Dedifferentiated amniotic fluid mesenchymal stem cell (primary cell): Measurements from ENCODE around the gene LAT.
"Not testable (repeated sequence)": the region's sequence is repeated elsewhere in the genome, so short reads cannot be mapped to it uniquely, and the experiment has no call there.

Experiments used
- DNase-seq: peaks from one replicate; pipeline ENCODE4 v3.0.0-alpha.2; 2016; ENCODE audit errors: extremely low spot score

Gene LAT, protein sequence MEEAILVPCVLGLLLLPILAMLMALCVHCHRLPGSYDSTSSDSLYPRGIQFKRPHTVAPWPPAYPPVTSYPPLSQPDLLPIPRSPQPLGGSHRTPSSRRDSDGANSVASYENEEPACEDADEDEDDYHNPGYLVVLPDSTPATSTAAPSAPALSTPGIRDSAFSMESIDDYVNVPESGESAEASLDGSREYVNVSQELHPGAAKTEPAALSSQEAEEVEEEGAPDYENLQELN

DNA sequence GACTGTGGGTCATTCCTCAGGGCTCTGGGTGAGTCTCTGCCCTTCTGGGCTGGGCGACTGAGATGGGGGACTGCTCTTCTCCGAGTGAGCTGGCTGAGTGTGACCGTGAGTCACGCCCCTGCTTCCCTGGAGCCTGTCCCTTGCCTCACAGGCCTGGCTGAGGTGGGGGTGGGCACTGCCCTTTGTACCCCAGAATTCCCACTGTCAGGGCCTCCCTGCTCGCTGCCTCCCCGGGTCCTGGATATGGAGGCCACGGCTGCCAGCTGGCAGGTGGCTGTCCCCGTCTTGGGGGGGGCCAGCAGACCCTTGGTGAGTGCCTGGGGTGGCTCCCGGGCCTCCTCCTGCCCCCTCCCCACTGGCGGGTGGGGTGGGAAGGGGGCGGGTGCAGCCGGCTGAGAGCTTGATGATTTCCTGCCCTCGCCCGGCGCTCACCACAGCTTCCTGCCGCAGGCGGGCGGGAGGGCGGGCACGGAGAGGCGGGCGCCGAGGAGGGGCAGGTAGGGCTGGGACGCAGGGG lies at the start of gene LAT:
LAT (plus strand) TSS at position 434 of the 517 bp plus-strand sequence. CDS start 366 bp downstream, outside the sequence.
- no peak for DNase-seq

DNA sequence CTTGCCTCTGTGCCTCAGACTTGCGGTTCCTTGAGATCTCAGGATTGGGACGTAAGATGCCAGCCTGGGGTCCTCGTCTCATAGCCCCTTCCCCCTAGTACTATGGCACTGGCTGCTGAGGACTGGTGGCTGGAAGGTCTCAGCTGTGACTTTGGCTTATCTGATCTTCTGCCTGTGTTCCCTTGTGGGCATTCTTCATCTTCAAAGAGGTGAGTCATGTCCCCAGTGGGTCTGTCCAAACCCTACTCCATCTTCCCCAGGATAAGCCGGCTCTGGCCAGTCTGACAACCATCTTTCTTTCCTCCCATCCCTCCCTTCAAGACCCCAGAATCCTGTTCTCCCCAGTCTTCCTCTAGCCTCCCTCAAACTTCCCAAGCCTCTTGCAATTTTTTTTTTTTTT lies 49.5 kb upstream of the LAT start:
- DNase-seq, result no peak

DNA sequence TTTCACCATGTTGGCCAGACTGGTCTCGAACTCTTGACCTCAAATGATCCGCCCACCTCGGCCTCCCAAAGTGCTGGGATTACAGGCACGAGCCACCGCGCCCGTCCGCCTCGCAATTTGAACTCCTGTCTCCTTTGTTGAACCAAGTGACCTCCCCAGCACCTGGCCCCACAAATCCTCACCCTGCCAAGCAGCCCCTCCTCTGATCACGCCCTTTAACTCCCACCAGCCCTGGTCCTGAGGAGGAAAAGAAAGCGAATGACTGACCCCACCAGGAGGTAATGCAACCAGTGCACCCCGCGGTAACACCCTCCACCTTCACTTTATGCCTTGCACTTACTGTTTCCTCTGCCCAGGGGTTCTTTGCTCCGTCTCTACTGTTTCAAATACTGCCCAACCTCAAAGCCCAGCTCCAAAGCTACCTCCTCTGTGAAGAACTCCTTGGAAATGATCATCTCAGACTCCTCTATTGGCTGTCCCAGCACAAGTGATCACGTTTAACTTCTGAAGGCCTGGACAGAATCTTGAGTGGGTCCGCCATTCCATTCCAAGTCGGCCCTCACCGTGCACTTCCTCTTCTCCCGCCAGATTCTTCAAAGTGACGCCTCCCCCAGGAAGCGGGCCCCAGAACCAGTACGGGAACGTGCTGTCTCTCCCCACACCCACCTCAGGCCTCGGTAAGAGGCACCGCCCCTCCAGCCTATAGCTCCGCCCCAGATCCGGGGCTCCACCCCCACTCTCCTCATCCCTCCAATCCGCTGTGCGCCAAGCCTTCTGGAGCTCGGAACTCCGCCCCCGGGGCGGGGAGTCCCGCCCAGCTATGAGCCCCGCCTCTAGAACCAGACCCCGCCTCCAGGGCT lies 48.7 kb upstream of the LAT start:
- DNase-seq, result no peak

DNA sequence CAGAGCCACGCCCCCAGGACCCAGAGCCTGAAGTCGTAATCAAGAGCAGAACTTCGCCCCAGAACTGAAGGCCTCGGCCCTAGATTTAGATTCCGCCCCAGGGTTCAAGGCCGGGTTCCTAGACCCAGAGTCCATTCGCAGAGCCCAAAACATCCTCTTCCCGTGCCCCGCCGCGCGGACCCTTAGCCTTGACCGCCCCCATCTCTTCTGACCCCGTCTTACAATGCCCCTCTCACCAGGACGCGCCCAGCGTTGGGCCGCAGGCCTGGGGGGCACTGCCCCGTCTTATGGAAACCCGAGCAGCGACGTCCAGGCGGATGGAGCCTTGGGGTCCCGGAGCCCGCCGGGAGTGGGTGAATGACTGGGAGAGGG lies 48.1 kb upstream of the LAT start:
- DNase-seq, result no peak

DNA sequence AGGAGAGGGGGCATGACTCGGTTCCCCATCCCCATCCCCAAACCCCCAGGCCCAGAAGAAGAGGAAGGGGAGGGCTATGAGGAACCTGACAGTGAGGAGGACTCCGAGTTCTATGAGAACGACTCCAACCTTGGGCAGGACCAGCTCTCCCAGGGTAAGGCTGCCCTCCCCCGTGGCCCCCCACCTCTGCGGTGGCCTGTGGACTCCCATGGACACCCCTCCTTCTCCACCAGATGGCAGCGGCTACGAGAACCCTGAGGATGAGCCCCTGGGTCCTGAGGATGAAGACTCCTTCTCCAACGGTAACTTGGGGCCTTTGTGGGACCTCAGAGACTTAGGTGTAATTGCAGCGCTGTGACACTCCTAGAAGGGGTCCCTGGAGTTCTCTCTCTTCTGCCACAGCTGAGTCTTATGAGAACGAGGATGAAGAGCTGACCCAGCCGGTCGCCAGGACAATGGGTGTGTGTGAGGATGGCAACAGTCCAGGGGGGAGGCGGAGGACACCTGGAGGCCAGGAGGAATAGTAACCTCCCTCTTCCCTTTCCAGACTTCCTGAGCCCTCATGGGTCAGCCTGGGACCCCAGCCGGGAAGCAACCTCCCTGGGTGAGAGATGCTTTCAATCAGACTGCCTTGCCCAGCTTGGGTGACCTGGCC lies 47.5 kb upstream of the LAT start:
- no peak for DNase-seq

DNA sequence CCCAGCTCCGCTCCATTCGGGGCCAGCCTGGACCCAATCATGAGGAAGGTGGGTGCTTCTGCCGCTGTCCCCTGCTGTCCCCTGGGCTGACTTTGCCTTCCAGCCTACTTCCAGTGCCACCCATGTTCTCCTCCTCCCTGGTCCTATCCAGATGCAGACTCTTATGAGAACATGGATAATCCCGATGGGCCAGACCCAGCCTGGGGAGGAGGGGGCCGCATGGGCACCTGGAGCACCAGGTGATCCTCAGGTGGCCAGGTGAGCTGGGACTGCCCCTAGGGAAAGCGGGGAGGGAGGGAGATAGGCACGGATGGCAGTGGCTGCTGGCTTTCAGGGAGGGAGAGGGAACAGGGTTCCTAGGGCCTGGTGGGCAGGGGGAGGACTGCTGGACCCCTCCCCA lies 46.1 kb upstream of the LAT start:
- DNase-seq, result no peak

DNA sequence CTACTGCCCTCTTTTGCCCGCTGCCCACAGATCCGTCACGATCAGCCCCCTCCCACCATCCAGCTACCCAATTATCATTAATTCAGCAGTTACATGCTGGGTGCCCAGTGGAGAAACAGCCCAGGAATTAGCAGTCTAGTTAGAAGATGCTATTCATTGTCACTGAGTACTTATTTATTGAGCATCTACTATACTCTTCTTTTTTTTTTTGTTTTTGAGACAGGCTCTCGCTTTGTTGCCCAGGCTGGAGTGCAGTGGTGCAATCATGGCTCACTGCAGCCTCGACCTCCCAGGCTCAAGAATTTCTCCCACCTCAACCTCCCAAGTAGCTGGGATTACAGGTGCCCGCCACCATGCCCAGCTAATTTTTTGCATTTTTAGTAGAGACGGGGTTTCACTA lies 45.0 kb upstream of the LAT start:
- DNase-seq, result not testable (repeated sequence)

DNA sequence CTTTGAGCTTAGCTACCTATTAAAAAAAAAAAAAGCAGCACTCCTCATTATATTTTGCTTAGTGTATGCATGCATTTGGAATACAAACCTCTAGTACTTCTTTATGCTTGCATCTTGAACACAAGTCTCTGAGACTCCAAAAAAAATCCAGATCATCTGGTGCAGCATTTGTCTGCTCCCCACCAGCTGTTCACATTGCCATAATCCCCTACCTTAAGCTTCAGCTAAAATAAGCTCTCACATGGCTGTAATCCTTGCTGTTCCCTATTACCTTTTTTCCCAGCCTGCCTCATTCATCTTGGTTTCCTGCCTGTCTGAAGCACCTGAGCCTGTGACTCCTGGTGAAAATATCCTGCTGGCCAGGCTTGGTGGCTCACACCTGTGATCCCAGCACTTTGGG lies 41.6 kb upstream of the LAT start:
- DNase-seq, result no peak

DNA sequence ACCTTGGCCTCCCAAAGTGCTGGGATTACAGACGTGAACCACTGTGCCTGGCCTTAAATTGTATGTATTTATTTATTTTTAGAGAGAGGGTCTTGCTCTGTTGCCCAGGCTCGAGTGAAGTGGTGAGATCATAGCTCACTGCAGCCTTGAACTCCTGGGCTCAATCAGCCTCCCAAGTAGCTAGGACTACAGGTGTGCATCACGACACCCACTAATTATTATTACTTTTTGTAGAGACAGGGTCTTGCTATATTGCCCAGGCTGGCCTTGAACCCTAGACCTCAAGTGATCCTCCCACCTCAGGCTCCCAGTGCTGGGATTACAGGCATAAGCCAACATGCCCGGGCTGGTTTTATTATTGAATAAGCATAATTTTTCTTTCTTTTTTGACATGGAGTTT lies 38.2 kb upstream of the LAT start:
- no peak for DNase-seq

DNA sequence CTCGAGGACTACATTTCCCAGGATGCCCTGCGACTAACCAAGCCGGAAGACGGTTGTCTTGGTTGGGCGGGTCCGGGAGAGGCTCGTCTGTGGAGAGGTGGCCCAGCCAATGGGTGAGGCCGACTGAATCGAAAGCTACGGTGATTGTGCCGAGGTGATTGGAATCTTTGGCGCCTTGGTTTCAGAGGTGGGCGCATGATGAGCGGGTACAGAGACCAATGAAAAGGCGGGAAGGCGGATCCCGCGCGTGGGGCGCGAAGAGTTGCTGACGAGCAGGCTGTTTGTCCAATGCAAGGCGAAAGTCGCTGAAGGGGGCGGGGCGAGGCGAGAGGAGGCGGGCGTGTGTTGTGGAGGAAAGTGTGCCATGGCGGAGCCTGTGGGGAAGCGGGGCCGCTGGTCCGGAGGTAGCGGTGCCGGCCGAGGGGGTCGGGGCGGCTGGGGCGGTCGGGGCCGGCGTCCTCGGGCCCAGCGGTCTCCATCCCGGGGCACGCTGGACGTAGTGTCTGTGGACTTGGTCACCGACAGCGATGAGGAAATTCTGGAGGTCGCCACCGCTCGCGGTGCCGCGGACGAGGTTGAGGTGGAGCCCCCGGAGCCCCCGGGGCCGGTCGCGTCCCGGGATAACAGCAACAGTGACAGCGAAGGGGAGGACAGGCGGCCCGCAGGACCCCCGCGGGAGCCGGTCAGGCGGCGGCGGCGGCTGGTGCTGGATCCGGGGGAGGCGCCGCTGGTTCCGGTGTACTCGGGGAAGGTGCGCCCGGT lies 34.0 kb upstream of the LAT start, which contains the start of gene NFATC2IP:
NFATC2IP (plus strand) TSS at position 290 of the 762 bp plus-strand sequence; CDS start at position 365, 75 bp downstream.
- peak; percentile 100 for DNase-seq

DNA sequence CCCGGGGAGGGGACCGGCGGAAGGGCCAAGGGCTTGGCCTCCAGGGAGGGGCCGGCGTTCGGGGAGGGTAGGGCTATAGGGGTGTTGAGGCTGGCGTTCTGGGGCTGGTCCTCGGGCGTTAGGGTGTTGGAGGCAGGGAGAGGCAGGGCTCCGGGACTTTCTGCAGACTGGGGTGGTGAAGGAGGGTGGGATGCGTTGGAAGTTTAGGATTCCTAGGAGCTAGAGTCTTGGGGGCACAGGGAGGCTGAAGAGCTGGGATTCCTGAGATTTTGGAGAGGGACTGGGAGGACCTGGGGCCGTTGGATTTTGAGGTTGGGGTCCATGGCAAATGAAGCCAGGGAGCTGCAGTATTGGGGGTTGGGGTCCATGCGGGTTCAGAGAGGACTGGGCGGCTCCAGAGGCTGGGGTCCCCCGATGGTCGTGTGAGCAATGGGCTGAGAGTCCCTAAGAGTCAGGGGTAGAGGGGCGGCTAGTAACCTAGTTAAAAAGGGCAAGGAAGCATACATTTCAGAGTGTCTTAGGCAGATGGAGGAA lies 33.4 kb upstream of the LAT start:
- no peak for DNase-seq

DNA sequence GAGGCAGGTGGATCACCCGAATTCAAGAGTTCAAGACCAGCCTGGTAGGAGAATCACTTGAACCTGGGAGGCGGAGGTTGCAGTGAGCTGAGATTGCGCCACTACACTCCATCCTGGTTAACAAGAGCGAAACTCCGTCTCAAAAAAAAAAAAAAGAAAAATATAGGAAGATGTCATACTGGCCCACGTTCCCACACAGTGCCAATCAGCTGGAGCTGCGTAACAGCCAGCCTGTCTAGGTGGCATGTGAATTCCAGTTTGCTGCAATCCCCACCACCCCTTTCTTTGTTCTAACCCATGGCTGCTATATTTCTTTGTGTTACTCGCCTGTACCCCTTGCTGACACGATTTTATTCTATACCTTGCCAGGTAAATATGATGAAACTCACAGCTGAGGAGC lies 26.6 kb upstream of the LAT start:
- no peak for DNase-seq

DNA sequence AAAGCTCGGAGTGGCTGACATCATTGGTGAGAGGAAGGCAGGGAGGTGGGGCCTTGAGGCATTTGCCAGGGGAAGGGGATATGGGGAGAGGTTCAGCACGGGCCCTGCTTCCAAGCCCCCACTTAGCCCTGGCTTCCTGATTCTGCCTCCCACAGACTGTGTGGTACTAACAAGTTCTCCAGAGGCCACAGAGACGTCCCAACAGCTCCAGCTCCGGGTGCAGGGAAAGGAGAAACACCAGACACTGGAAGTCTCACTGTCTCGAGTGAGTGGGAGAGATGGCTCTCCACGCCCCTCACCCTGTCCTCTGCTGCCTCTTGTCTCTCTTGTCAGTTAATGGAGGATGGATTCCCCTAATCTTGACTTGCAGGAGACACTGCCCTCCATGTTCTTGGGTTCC lies 26.0 kb upstream of the LAT start:
- no peak for DNase-seq

DNA sequence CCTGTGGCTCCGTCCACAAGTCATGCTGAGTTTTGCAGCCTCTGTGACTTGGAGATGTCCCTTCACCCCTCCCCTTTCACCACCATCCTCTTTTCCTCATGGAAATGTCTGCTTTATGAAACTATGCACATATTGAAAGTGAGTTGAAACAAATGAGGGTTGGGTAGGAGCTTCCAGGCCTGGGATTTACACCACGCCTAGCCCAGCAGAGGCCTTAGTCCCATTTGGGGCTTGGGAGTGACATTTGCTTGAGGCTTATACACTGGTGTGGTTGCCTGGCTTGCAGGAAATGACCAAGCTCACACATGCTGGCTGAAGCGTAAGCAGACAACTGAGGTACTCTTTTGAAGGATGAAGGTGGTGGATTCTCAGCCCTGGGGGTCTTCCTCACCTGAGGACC lies 20.8 kb upstream of the LAT start:
- no peak for DNase-seq

DNA sequence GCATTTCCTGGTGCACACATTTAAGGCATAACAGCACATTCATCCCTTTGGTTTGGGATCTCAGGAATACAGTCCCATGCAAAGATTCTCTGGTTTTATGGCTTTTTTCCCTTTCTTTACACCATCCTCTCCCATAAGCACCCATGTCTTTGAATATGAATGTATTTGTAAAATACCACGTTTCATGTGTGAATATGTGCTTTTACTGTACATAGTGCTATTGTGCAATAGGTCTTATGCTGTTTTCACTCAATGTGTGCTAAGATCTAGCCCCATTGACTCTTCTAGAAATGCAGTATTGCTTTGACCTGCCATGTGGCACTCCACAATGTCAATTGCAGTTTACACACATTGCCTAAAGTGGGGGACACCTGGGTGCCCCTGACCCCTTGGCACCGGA lies 20.4 kb upstream of the LAT start:
- DNase-seq, result no peak

DNA sequence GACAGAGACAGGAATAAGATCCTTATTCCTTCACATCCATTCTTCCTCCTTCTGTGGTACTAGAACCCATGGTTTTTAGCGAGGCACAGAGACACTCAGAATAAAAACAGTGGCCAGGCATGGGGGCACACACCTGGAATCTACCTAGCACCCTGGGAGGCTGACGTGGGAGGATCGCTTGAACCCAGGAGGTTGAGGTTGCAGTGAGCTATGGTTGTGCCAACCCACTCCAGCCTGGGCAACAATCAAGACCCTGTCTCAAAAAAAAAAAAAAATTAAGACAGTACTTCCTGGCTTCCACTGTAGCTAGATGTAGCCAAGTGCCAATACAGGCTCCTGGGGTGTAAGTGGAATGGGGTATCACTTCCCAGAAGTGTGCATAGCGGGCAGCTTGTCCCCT lies 17.7 kb upstream of the LAT start:
- no peak for DNase-seq

DNA sequence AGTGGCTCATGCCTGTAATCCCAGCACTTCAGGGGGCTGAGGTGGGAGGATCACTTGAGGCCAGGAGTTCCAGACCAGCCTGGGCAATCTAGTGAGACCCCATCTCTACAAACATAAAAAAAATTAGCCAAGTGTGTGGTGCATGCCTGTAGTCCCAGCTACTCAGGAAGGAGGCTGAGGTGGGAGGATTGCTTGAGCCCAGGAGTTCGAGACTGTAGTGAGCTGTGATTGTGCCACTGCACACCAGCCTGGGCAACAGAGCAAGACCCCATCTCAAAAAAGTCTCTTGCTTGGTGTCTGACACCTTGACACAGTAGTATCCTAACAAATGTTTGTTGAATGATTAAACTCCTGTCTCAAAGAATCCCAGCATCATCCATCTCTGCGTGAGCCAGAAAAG lies 15.2 kb upstream of the LAT start:
- not testable (repeated sequence) for DNase-seq

DNA sequence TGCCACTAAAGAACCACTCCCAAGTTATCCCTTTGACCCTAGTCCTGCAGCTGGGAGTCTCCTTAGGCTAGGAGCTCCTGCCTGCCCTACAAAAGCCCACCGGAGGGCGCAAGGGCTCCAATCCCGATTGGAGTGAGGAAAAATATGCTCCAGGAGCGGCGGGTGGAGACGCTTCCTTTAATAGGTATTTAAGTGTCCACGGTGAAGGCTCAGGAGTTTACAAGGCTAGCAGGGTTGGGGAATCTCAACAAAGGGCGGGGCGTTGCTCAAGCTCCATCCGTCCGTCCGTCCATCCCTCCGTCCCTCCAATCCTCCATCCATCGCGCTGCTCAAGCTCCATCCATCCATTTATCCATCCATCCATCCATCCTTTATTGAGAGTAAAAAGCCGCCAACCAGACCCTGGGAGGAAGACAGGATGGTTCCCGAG lies 10.8 kb upstream of the LAT start:
- peak; percentile 52 for DNase-seq

DNA sequence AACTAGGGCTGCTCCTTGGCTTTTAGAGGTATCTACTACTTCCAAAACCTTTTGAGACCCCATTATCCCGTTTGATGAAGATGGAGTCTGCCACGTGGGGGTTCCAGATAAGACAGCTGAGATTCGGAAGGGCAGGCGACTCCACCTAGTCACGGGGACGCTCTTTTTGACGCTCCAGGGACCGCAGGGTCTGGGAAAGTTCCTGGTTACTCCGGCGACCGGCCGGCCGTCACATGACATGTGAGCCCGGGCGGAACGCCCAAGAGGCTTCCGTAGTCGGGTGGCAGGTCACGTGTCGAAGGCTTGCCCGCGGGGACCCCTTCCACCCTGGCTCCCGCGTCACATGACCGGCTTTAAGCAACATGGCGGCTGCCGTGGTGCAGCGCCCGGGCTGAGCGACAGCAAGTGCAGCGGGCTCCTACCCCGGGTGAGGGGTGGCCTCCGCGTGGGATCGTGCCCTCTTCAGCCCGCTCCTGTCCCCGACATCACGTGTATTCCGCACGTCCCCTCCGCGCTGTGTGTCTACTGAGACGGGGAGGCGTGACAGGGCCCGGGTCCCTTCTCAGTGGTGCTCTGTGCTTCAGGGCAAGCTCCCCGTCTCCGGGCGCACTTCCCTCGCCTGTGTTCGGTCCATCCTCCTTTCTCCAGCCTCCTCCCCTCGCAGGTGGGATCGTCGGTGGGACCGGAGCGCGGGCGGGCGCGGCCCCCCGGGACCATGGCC lies 10.3 kb upstream of the LAT start, which contains the start of gene SPNS1:
SPNS1 (plus strand) TSS at position 342 of the 721 bp plus-strand sequence; CDS start at position 716, 374 bp downstream.
- DNase-seq, result peak; percentile 96

DNA sequence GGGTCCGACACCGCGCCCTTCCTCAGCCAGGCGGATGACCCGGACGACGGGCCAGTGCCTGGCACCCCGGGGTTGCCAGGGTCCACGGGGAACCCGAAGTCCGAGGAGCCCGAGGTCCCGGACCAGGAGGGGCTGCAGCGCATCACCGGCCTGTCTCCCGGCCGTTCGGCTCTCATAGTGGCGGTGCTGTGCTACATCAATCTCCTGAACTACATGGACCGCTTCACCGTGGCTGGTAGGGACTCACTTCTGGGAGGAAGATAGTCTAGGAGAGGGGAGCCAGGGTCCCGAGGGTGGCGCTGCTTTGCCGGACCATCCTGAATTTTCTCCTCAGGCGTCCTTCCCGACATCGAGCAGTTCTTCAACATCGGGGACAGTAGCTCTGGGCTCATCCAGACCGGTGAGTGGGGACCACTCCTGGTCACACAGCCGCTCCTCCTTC lies 9.7 kb upstream of the LAT start:
- DNase-seq, result no peak
